Lung (tissue), 12 donors: ENCODE measurements around the gene NUBP2. TPM values are rescaled to one million over a fixed set of nuclear protein-coding genes. Genes with fewer than 3 reads are reported as not detected.

Experiments
- ATAC-seq: fragments of 200-7000 bp; cut with Tn5 transposase; one replicate; pipeline ENCODE4 v1.9.1; 2020; ENCODE audit warnings: moderate number of reproducible peaks; ENCODE audit not compliant: insufficient read depth, low FRiP score
- DNase-seq, 3 donors: peaks; one replicate each; pipeline ENCODE4 v3.0.0-alpha.2; 2013 to 2017
- H3K27ac ChIP-seq, 2 donors: one replicate each; pipeline ENCODE4 v1.5.1; 2013; ENCODE audit warnings: mild to moderate bottlenecking in 2 of 2, moderate library complexity in 2 of 2, control low read depth in 1 of 2, inconsistent platforms in 1 of 2, low read depth in 1 of 2, low read length in 1 of 2
- H3K27me3 ChIP-seq, 3 donors: one replicate each; pipeline ENCODE4 v1.5.1; 2013; ENCODE audit warnings: low read length in 2 of 3; ENCODE audit not compliant: control insufficient read depth in 3 of 3, insufficient read depth in 3 of 3
- H3K36me3 ChIP-seq, 4 donors: one replicate each; pipeline ENCODE4 v1.5.1; 2013; ENCODE audit warnings: low read length in 4 of 4, mild to moderate bottlenecking in 1 of 4, moderate library complexity in 1 of 4; ENCODE audit not compliant: control insufficient read depth in 4 of 4, insufficient read depth in 4 of 4
- H3K4me1 ChIP-seq, 5 donors: one replicate each; pipeline ENCODE4 v1.5.1; 2013; ENCODE audit warnings: low read length in 5 of 5, mild to moderate bottlenecking in 2 of 5, moderate library complexity in 1 of 5; ENCODE audit not compliant: control insufficient read depth in 5 of 5, insufficient read depth in 5 of 5
- H3K4me3 ChIP-seq: one replicate; pipeline ENCODE4 v1.5.1; 2013; ENCODE audit warnings: mild to moderate bottlenecking, control low read depth, moderate library complexity
- H3K9ac ChIP-seq, 2 donors: one replicate each; pipeline ENCODE4 v1.5.1; 2013; ENCODE audit warnings: low read length in 2 of 2, control low read depth in 1 of 2; ENCODE audit not compliant: insufficient read depth in 1 of 2
- H3K9me3 ChIP-seq, 4 donors: one replicate each; pipeline ENCODE4 v1.5.1; 2013; ENCODE audit warnings: low read length in 3 of 4, mild to moderate bottlenecking in 1 of 4, moderate library complexity in 1 of 4; ENCODE audit not compliant: control insufficient read depth in 4 of 4, insufficient read depth in 3 of 4
- CTCF ChIP-seq: IDR thresholded peaks from 2 replicates; pipeline ENCODE4 v1.5.1; 2012; ENCODE audit warnings: mild to moderate bottlenecking; ENCODE audit errors: control extremely low read depth, extremely low read depth
- WGBS, 2 donors: extraction: QIAGEN DNeasy Blood & Tissue Kit; methylation state at CpG; one replicate each; pipeline ENCODE4 v1.1.7; 2013; 5-methylcytosine and 5-hydroxymethylcytosine counted together
- polyA plus RNA-seq, 2 donors: library from polyadenylated mRNA; stranded (reverse); fragments of 200-250 nt; gene quantifications; one replicate each; pipeline ENCODE4 v1.2.1, GENCODE V29; 2013
- total RNA-seq, 2 donors: library from RNA; depleted of rRNA in 1 of 2; stranded (reverse); fragments of >200 nt in 1 of 2; gene quantifications; one replicate each; pipeline ENCODE4 v1.2.1, GENCODE V29; 2014 to 2021
- donor health status: control.
- donor health status: control.
- donor health status: Bipolar disorder and iron deficiency.
- donor health status: healthy.
- donor health status: DM: yes; HTN: yes; CAD: no.

The NUBP2 gene
- total and polyA plus RNA-seq, 4 donors: 38.9 to 70.2 (median 65.6) TPM

DNA sequence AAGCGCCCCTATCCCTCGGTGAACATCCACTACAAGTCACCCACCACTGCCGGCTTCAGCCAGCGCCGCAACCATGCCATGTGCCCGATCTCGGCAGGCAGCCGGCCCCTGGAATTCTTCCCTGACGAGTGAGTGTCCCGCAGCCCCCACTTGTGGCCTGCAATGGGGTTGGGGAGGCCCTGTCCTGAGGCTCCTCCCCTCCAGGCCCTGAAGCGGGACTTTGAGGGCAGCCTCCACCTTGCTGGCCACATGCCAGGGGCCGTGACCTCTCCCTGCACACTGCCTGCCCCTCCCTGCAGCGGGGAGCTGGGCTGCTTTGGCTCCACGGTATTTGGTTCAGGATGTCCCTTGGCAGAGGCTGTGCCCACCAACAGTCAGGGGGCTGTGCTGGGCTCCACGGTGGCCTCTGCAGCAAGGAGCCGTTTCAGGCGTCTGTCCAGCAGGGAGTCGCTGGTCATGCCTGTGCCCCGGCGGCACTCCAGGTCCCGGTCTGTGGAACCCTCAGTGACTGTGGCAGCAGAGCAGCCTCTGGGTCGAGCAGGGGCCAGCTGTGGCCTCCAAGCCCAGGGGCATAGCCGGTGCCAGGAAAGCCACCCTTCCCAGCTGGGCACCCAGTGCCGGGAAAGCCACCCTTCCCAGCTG lies 19.8 kb upstream of the NUBP2 start:
- Histone ChIP-seq H3K27ac (no peak overlapping the region), H3K4me1 (no peaks in the 10 kb centered on the region), H3K9me3 (no peaks in the 10 kb centered on the region), H3K36me3 (peaks cover 6 to 79% (median 23%) of the 10 kb centered on the region in 4 donors), H3K4me3 (no peak overlapping the region), H3K27me3 (no peaks in the 10 kb centered on the region), H3K9ac (no peak overlapping the region)
- 92 to 95% methylated on average over 22 to 24 of the region's 24 CpGs for WGBS, 2 donors
- ATAC-seq: no peak
- TF ChIP-seq CTCF: no peak
- DNase-seq: no peak

DNA sequence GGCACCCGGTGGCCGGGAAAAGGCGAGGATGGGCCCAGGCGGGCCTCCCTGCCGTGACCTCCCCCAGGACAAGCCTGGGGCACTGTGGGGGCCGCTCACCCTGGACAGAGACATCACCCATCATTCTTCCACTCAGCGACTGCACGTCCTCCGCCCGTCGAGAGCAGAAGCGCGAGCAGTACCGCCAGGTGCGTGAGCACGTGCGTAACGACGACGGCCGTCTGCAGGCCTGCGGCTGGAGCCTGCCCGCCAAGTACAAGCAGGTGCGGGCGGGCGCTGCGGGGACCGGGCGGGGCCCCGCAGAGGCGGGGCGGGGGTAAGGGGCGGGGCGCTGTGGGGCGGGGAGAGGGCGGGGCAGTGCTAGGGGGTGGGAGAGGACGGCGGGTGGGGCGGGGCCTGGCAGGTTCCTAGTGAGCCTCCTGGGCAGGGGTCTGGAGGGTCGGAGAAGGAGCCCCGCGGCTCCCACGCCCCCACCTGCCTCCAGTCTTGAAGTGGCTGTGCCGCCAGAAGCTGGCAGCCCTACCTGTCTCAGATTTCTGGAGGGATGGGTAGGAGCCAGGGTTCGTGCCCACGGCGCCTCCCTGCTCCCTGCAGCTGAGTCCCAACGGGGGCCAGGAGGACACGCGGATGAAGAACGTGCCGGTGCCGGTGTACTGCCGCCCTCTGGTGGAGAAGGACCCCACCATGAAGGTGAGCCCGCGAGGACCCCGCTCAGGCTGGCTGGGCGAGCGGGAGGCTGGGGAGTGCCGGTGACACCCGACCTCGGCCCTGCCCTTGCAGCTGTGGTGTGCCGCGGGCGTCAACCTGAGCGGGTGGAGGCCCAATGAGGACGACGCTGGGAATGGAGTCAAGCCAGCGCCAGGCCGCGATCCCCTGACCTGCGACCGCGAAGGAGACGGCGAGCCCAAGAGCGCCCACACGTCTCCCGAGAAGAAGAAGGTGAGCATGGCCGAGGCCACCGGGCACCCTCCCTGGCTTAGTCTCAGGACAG lies 18.9 kb upstream of the NUBP2 start:
- Histone ChIP-seq H3K27me3 (no peaks in the 10 kb centered on the region), H3K27ac (no peak overlapping the region), H3K4me3 (no peak overlapping the region), H3K4me1 (no peaks in the 10 kb centered on the region), H3K9me3 (no peaks in the 10 kb centered on the region), H3K36me3 (peaks cover 6 to 81% (median 23%) of the 10 kb centered on the region in 4 donors), H3K9ac (no peak overlapping the region)
- TF ChIP-seq CTCF: no peak
- 87 to 88% methylated on average over 73 to 81 of the region's 81 CpGs for WGBS, 2 donors
- DNase-seq (peak in 2 of 3 donors; percentile 26 to 44), ATAC-seq (no peak)

- ATAC-seq (no peak), DNase-seq (no peak)
- no peaks in the 10 kb centered on the region for H3K9me3 ChIP-seq
- WGBS, 2 donors: 94 to 96% methylated on average over 20 to 21 of the region's 21 CpGs
- H3K27ac ChIP-seq: no peak overlapping the region
- H3K27me3 ChIP-seq: no peaks in the 10 kb centered on the region
- no peak for TF ChIP-seq CTCF
- H3K36me3 ChIP-seq: peaks cover 6 to 84% (median 23%) of the 10 kb centered on the region in 4 donors
- peaks cover 0 to 2% (median 0%) of the 10 kb centered on the region in 5 donors for H3K4me1 ChIP-seq
- no peak overlapping the region for H3K9ac ChIP-seq
- no peak overlapping the region for H3K4me3 ChIP-seq
Measured at GRCh38 chr16:1764971-1765370, 17.8 kb upstream of the NUBP2 start.
